Liver (tissue), 3 donors: ENCODE measurements around the gene PTRHD1.

Experiments used
- MAX ChIP-seq: IDR thresholded peaks from 2 replicates; pipeline ENCODE4 v1.6.1; 2016; ENCODE audit warnings: antibody characterized with exemption
- RAD21 ChIP-seq, 2 donors: IDR thresholded peaks; 2 replicates each; pipeline ENCODE4 v1.6.1; 2016; ENCODE audit warnings: antibody characterized with exemption in 2 of 2, mild to moderate bottlenecking in 2 of 2
- REST ChIP-seq: IDR thresholded peaks from 2 replicates; pipeline ENCODE4 v1.6.1; 2016; ENCODE audit warnings: antibody characterized with exemption, mild to moderate bottlenecking
- TAF1 ChIP-seq: conservative IDR thresholded peaks from 2 replicates; pipeline ENCODE4 v1.6.1; 2016; ENCODE audit warnings: antibody characterized with exemption, mild to moderate bottlenecking
- YY1 ChIP-seq: IDR thresholded peaks from 2 replicates; pipeline ENCODE4 v1.6.1; 2016; ENCODE audit warnings: antibody characterized with exemption, mild to moderate bottlenecking
- TF ChIP-seq, protein P1 (sequence below): fragments of 150-350 bp; IDR thresholded peaks from 2 replicates; pipeline ENCODE4 v1.5.1; 2017; ENCODE audit warnings: improper control_type of control experiment, low read depth, low read length; ENCODE audit not compliant: missing input control
- donor health status: healthy.
- donor health status: healthy.

GRCh38 chr2:24766609-24767008 lies 26.6 kb downstream of the PTRHD1 start:
- TF ChIP-seq, protein P1, sequence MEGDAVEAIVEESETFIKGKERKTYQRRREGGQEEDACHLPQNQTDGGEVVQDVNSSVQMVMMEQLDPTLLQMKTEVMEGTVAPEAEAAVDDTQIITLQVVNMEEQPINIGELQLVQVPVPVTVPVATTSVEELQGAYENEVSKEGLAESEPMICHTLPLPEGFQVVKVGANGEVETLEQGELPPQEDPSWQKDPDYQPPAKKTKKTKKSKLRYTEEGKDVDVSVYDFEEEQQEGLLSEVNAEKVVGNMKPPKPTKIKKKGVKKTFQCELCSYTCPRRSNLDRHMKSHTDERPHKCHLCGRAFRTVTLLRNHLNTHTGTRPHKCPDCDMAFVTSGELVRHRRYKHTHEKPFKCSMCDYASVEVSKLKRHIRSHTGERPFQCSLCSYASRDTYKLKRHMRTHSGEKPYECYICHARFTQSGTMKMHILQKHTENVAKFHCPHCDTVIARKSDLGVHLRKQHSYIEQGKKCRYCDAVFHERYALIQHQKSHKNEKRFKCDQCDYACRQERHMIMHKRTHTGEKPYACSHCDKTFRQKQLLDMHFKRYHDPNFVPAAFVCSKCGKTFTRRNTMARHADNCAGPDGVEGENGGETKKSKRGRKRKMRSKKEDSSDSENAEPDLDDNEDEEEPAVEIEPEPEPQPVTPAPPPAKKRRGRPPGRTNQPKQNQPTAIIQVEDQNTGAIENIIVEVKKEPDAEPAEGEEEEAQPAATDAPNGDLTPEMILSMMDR: no peak
- TF ChIP-seq RAD21 (IDR thresholded peaks at IDR 0.05): no peak
- TF ChIP-seq YY1: no peak
- no peak for TF ChIP-seq MAX
- TF ChIP-seq TAF1: no peak
- no peak for TF ChIP-seq REST
